H9 (cell line): Measurements from ENCODE around the gene CFAP299. TPM values are rescaled to one million over a fixed set of nuclear protein-coding genes. Genes with fewer than 3 reads are reported as not detected.

Source experiments
- DNase-seq: peaks from one replicate; pipeline ENCODE4 v3.0.0-alpha.2; 2017
- H2AFZ ChIP-seq: one replicate; pipeline ENCODE4 v1.6.1; 2013; ENCODE audit warnings: mild to moderate bottlenecking, low read length, control low read depth, moderate library complexity
- H2AK5ac ChIP-seq: 2 replicates; pipeline ENCODE4 v1.6.1; 2013; ENCODE audit warnings: low read length, control low read depth, mixed read lengths; ENCODE audit not compliant: insufficient read length
- H2BK120ac ChIP-seq: one replicate; pipeline ENCODE4 v1.6.1; 2013; ENCODE audit warnings: low read depth, mild to moderate bottlenecking, low read length, control low read depth, inconsistent platforms; ENCODE audit not compliant: poor library complexity, severe bottlenecking
- H2BK12ac ChIP-seq: 2 replicates; pipeline ENCODE4 v1.6.1; 2013; ENCODE audit warnings: low read length, control low read depth, mixed read lengths, low read depth; ENCODE audit not compliant: insufficient read length
- H2BK15ac ChIP-seq: 2 replicates; pipeline ENCODE4 v1.6.1; 2013; ENCODE audit warnings: low read depth, low read length, control low read depth
- H2BK20ac ChIP-seq: one replicate; pipeline ENCODE4 v1.6.1; 2013; ENCODE audit warnings: low read depth, mild to moderate bottlenecking, low read length, control low read depth, inconsistent platforms; ENCODE audit not compliant: poor library complexity, severe bottlenecking
- H2BK5ac ChIP-seq: 2 replicates; pipeline ENCODE4 v1.6.1; 2013; ENCODE audit warnings: low read length, control low read depth, mixed read lengths; ENCODE audit not compliant: insufficient read length
- H3K14ac ChIP-seq: 2 replicates; pipeline ENCODE4 v1.6.1; 2013; ENCODE audit warnings: low read length, control low read depth; ENCODE audit not compliant: insufficient read depth
- H3K18ac ChIP-seq: 2 replicates; pipeline ENCODE4 v1.6.1; 2013; ENCODE audit warnings: low read depth, mild to moderate bottlenecking, mixed read lengths, low read length, control low read depth; ENCODE audit not compliant: insufficient read length
- H3K23ac ChIP-seq: 2 replicates; pipeline ENCODE4 v1.6.1; 2013; ENCODE audit warnings: low read length, control low read depth, mixed read lengths, low read depth; ENCODE audit not compliant: insufficient read length
- H3K23me2 ChIP-seq: 2 replicates; pipeline ENCODE4 v1.6.1; 2013; ENCODE audit warnings: low read depth, mild to moderate bottlenecking, mixed read lengths, low read length, control low read depth; ENCODE audit not compliant: insufficient read length, poor library complexity, severe bottlenecking
- H3K27ac ChIP-seq: 2 replicates; pipeline ENCODE4 v1.5.1; 2013; ENCODE audit warnings: low read length, control low read depth, mixed read lengths, low read depth; ENCODE audit not compliant: insufficient read length
- H3K27me3 ChIP-seq: 2 replicates; pipeline ENCODE4 v1.6.1; 2013; ENCODE audit warnings: low read length, control low read depth, inconsistent platforms; ENCODE audit not compliant: insufficient read depth
- H3K4ac ChIP-seq: 2 replicates; pipeline ENCODE4 v1.6.1; 2013; ENCODE audit warnings: low read depth, mild to moderate bottlenecking, control low read depth, inconsistent platforms, low read length, moderate library complexity
- H3K4me1 ChIP-seq: 2 replicates; pipeline ENCODE4 v1.6.1; 2013; ENCODE audit warnings: low read length, control low read depth, inconsistent platforms; ENCODE audit not compliant: insufficient read depth
- H3K4me2 ChIP-seq: 2 replicates; pipeline ENCODE4 v1.6.1; 2013; ENCODE audit warnings: low read length, control low read depth, mixed read lengths; ENCODE audit not compliant: insufficient read length, insufficient read depth
- H3K56ac ChIP-seq: 2 replicates; pipeline ENCODE4 v1.6.1; 2013; ENCODE audit warnings: low read depth, mild to moderate bottlenecking, mixed read lengths, low read length, control low read depth; ENCODE audit not compliant: insufficient read length
- H3K79me1 ChIP-seq: 2 replicates; pipeline ENCODE4 v1.6.1; 2013; ENCODE audit warnings: low read depth, mild to moderate bottlenecking, moderate library complexity, low read length, control low read depth, inconsistent platforms; ENCODE audit not compliant: insufficient read depth, poor library complexity, severe bottlenecking
- H3K79me2 ChIP-seq: 2 replicates; pipeline ENCODE4 v1.6.1; 2013; ENCODE audit warnings: low read length, control low read depth, inconsistent platforms; ENCODE audit not compliant: insufficient read depth
- H3K9ac ChIP-seq: 2 replicates; pipeline ENCODE4 v1.6.1; 2013; ENCODE audit warnings: low read length, control low read depth, mixed read lengths; ENCODE audit not compliant: insufficient read length; ENCODE audit errors: extremely low read depth
- H3K9me3 ChIP-seq: one replicate; pipeline ENCODE4 v1.6.1; 2013; ENCODE audit warnings: low read depth, low read length, inconsistent platforms; ENCODE audit not compliant: control insufficient read depth
- H3T11ph ChIP-seq: one replicate; pipeline ENCODE4 v1.6.1; 2013; ENCODE audit warnings: mild to moderate bottlenecking, low read length, control low read depth, inconsistent platforms
- H4K20me1 ChIP-seq: one replicate; pipeline ENCODE4 v1.6.1; 2013; ENCODE audit not compliant: control insufficient read depth, insufficient read length, insufficient read depth
- H4K5ac ChIP-seq: 2 replicates; pipeline ENCODE4 v1.6.1; 2013; ENCODE audit warnings: low read depth, mild to moderate bottlenecking, mixed read lengths, low read length, control low read depth; ENCODE audit not compliant: insufficient read length
- H4K8ac ChIP-seq: replicated peaks from 2 replicates; pipeline ENCODE4 v1.6.1; 2013; ENCODE audit warnings: low read length, control low read depth, mixed read lengths, low read depth; ENCODE audit not compliant: insufficient read length
- H4K91ac ChIP-seq: 2 replicates; pipeline ENCODE4 v1.6.1; 2013; ENCODE audit warnings: low read depth, mild to moderate bottlenecking, moderate library complexity, mixed read lengths, low read length, control low read depth; ENCODE audit not compliant: insufficient read length
- H3K27ac Mint-ChIP-seq, 3 experiments: 2 replicates in 2 of 3; 3 replicates in 1 of 3; pipeline ENCODE4 v1.8.0; 2020 to 2021; ENCODE audit warnings: mixed read lengths in 3 of 3, mild to moderate bottlenecking in 1 of 3, moderate library complexity in 1 of 3
- H3K27me3 Mint-ChIP-seq: 2 replicates; pipeline ENCODE4 v1.8.0; 2021; ENCODE audit warnings: low read depth, mild to moderate bottlenecking, moderate library complexity, mixed read lengths
- H3K36me3 Mint-ChIP-seq, 3 experiments: 2 replicates in 2 of 3; 3 replicates in 1 of 3; pipeline ENCODE4 v1.8.0; 2020 to 2021; ENCODE audit warnings: low read depth in 3 of 3, mixed read lengths in 3 of 3; ENCODE audit not compliant: insufficient read depth in 1 of 3
- H3K4me1 Mint-ChIP-seq, 2 experiments: 2 replicates each; pipeline ENCODE4 v1.8.0; 2020; ENCODE audit warnings: mixed read lengths in 2 of 2
- H3K4me3 Mint-ChIP-seq, 2 experiments: 2 replicates in 1 of 2; 3 replicates in 1 of 2; pipeline ENCODE4 v1.8.0; 2020 to 2021; ENCODE audit warnings: mild to moderate bottlenecking in 2 of 2, mixed read lengths in 2 of 2, moderate library complexity in 1 of 2
- H3K9me3 Mint-ChIP-seq, 2 experiments: 2 replicates in 1 of 2; 3 replicates in 1 of 2; pipeline ENCODE4 v1.8.0; 2020; ENCODE audit warnings: mild to moderate bottlenecking in 2 of 2, mixed read lengths in 2 of 2, moderate library complexity in 1 of 2
- WGBS: extraction: QIAGEN DNeasy Blood & Tissue Kit; methylation state at CpG from one replicate; pipeline ENCODE4 v1.1.7; 2013; ENCODE audit warnings: missing lambda C conversion rate, low lambda C conversion rate, mixed read lengths; ENCODE audit not compliant: insufficient read length; ENCODE audit errors: extremely low coverage; 5-methylcytosine and 5-hydroxymethylcytosine counted together
- total RNA-seq: library from RNA; stranded (reverse); gene quantifications from 2 replicates; pipeline ENCODE4 v1.2.1, GENCODE V29; 2021
- TF ChIP-seq, protein P1 (sequence below): fragments of 200-600 bp; sonication (generic); conservative IDR thresholded peaks from 3 replicates; pipeline ENCODE4 v1.8.0; 2021; ENCODE audit warnings: antibody characterized with exemption, mild to moderate bottlenecking

CFAP299 gene
- total RNA-seq, 1 experiment from 2014 or later = not detected

DNA sequence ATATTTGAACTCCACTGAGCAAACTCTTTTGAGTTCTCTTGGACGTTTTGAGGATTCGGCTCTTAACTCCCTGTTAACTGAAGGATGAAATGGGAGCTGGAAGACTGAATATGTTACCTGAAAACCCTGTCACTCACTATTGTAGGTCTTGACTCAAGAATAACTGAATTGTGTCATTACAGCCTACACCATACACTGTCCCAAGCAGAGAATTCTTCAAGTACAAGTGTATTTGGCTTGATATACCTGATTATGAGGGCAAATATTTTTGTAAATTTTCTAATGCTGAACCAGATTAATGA lies 276.1 kb downstream of the CFAP299 start:
- Histone ChIP-seq H3T11ph (no peak overlapping the region), H2AFZ (no peak overlapping the region), H3K9ac (no peak overlapping the region), H3K56ac (no peak overlapping the region), H3K27ac (no peak overlapping the region), H3K4ac (no peak overlapping the region), H3K27me3 (no peaks in the 10 kb centered on the region), H2AK5ac (no peak overlapping the region), H3K23me2 (no peaks in the 10 kb centered on the region), H3K79me1 (no peaks in the 10 kb centered on the region), H4K20me1 (no peaks in the 10 kb centered on the region), H3K4me2 (no peak overlapping the region), H4K8ac (no peak overlapping the region), H3K14ac (no peak overlapping the region), H2BK5ac (no peak overlapping the region), H4K5ac (no peak overlapping the region), H3K9me3 (no peaks in the 10 kb centered on the region), H2BK12ac (no peak overlapping the region), H3K23ac (no peak overlapping the region), H2BK120ac (no peak overlapping the region), H3K4me1 (no peaks in the 10 kb centered on the region), H3K18ac (no peak overlapping the region), H2BK20ac (no peak overlapping the region), H4K91ac (no peak overlapping the region), H3K79me2 (no peaks in the 10 kb centered on the region), H2BK15ac (no peak overlapping the region)
- no peak for DNase-seq
- no CpG with 5 or more reads among the region's 2 CpGs for WGBS
- no peak overlapping the region for H3K4me3 Mint-ChIP-seq
- H3K36me3 Mint-ChIP-seq = no peaks in the 10 kb centered on the region
- H3K27ac Mint-ChIP-seq = no peak overlapping the region
- H3K4me1 Mint-ChIP-seq = peaks cover 7 to 8% of the 10 kb centered on the region in 2 experiments
- peaks cover 3% of the 10 kb centered on the region for H3K27me3 Mint-ChIP-seq
- H3K9me3 Mint-ChIP-seq = no peaks in the 10 kb centered on the region
- TF ChIP-seq, protein P1, sequence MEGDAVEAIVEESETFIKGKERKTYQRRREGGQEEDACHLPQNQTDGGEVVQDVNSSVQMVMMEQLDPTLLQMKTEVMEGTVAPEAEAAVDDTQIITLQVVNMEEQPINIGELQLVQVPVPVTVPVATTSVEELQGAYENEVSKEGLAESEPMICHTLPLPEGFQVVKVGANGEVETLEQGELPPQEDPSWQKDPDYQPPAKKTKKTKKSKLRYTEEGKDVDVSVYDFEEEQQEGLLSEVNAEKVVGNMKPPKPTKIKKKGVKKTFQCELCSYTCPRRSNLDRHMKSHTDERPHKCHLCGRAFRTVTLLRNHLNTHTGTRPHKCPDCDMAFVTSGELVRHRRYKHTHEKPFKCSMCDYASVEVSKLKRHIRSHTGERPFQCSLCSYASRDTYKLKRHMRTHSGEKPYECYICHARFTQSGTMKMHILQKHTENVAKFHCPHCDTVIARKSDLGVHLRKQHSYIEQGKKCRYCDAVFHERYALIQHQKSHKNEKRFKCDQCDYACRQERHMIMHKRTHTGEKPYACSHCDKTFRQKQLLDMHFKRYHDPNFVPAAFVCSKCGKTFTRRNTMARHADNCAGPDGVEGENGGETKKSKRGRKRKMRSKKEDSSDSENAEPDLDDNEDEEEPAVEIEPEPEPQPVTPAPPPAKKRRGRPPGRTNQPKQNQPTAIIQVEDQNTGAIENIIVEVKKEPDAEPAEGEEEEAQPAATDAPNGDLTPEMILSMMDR = no peak
